ENCODE data around the gene BUB3.

DNA sequence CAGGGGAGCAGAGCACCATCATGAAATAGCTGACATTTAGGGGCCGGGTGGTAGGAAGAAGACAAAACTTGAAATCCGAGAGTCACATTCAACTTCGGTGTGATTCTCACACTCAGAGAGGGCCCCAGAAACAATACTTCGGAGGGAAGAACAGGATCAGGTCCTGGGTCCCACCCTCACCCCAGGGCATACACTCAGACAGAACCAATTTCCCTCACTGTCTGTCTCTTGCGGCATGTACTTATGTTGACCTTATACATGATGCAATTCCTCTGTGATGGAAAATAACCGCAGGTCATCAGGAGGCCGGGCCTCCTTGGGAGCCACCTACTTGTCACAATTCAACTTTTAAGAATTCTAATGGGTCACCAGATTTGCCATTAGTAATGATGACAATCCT is 44.7 kb upstream of the BUB3 start:
- TF ChIP-seq TAF1 (IDR thresholded peaks at IDR 0.05; ENCODE audit: low read depth) (no peak), YY1 (IDR thresholded peaks at IDR 0.05; ENCODE audit: low read depth) (no peak), NFIC (IDR thresholded peaks at IDR 0.05) (no peak), TCF12 (IDR thresholded peaks at IDR 0.05; ENCODE audit: low read depth) (no peak), EP300 (IDR thresholded peaks at IDR 0.05; ENCODE audit: borderline replicate concordance) (no peak)
- TF ChIP-seq, protein P1, sequence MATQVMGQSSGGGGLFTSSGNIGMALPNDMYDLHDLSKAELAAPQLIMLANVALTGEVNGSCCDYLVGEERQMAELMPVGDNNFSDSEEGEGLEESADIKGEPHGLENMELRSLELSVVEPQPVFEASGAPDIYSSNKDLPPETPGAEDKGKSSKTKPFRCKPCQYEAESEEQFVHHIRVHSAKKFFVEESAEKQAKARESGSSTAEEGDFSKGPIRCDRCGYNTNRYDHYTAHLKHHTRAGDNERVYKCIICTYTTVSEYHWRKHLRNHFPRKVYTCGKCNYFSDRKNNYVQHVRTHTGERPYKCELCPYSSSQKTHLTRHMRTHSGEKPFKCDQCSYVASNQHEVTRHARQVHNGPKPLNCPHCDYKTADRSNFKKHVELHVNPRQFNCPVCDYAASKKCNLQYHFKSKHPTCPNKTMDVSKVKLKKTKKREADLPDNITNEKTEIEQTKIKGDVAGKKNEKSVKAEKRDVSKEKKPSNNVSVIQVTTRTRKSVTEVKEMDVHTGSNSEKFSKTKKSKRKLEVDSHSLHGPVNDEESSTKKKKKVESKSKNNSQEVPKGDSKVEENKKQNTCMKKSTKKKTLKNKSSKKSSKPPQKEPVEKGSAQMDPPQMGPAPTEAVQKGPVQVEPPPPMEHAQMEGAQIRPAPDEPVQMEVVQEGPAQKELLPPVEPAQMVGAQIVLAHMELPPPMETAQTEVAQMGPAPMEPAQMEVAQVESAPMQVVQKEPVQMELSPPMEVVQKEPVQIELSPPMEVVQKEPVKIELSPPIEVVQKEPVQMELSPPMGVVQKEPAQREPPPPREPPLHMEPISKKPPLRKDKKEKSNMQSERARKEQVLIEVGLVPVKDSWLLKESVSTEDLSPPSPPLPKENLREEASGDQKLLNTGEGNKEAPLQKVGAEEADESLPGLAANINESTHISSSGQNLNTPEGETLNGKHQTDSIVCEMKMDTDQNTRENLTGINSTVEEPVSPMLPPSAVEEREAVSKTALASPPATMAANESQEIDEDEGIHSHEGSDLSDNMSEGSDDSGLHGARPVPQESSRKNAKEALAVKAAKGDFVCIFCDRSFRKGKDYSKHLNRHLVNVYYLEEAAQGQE (IDR thresholded peaks at IDR 0.05; ENCODE audit: low read depth) = no peak

Measured in Ishikawa (cell line).